ENCODE data around the gene UGGT2. TPM values are rescaled to one million over a fixed set of nuclear protein-coding genes. Genes with fewer than 3 reads are reported as not detected.

Gene UGGT2
- total RNA-seq, 1 experiment from 2014 or later = 34.5 TPM

GRCh38 chr13:95784900-95785290 is 268.3 kb downstream of the UGGT2 start:
- no CpG with 5 or more reads among the region's 3 CpGs for WGBS (ENCODE audit: extremely low coverage, insufficient read length, low lambda C conversion rate)
- Histone ChIP-seq H3K27ac (ENCODE audit: insufficient read length, low read depth, low read length) (no peak overlapping the region), H3K23ac (ENCODE audit: insufficient read length, low read depth, low read length) (no peak overlapping the region), H2AK5ac (ENCODE audit: insufficient read length, low read length) (no peak overlapping the region), H4K91ac (ENCODE audit: insufficient read length, low read depth, low read length) (no peak overlapping the region), H3K79me1 (ENCODE audit: insufficient read depth, low read depth, low read length, poor library complexity, severe bottlenecking) (no peaks in the 10 kb centered on the region), H2AFZ (ENCODE audit: low read length) (no peak overlapping the region), H3K9me3 (ENCODE audit: control insufficient read depth, low read depth, low read length) (no peaks in the 10 kb centered on the region), H4K8ac (replicated peaks; ENCODE audit: insufficient read length, low read depth, low read length) (no peak overlapping the region), H4K20me1 (ENCODE audit: control insufficient read depth, insufficient read depth, insufficient read length) (no peaks in the 10 kb centered on the region), H3K4me1 (ENCODE audit: insufficient read depth, low read length) (no peaks in the 10 kb centered on the region), H3K23me2 (ENCODE audit: insufficient read length, low read depth, low read length, poor library complexity, severe bottlenecking) (no peaks in the 10 kb centered on the region), H2BK12ac (ENCODE audit: insufficient read length, low read depth, low read length) (no peak overlapping the region), H3K79me2 (ENCODE audit: insufficient read depth, low read length) (no peaks in the 10 kb centered on the region), H2BK120ac (ENCODE audit: low read depth, low read length, poor library complexity, severe bottlenecking) (no peak overlapping the region), H2BK20ac (ENCODE audit: low read depth, low read length, poor library complexity, severe bottlenecking) (no peak overlapping the region), H3K14ac (ENCODE audit: insufficient read depth, low read length) (no peak overlapping the region), H3K9ac (ENCODE audit: extremely low read depth, insufficient read length, low read length) (no peak overlapping the region), H3K56ac (ENCODE audit: insufficient read length, low read depth, low read length) (no peak overlapping the region), H3K4me2 (ENCODE audit: insufficient read depth, insufficient read length, low read length) (no peak overlapping the region), H3T11ph (ENCODE audit: low read length) (no peak overlapping the region), H2BK5ac (ENCODE audit: insufficient read length, low read length) (no peak overlapping the region), H3K4ac (ENCODE audit: low read depth, low read length) (no peak overlapping the region), H3K18ac (ENCODE audit: insufficient read length, low read depth, low read length) (no peak overlapping the region), H3K27me3 (ENCODE audit: insufficient read depth, low read length) (no peaks in the 10 kb centered on the region), H2BK15ac (ENCODE audit: low read depth, low read length) (no peak overlapping the region), H4K5ac (ENCODE audit: insufficient read length, low read depth, low read length) (no peak overlapping the region)
- Mint-ChIP-seq H3K27ac (no peak overlapping the region), H3K4me1 (peaks cover 0 to 4% of the 10 kb centered on the region in 2 experiments; a peak in 1 of 4 replicates), H3K9me3 (peaks cover 6 to 8% of the 10 kb centered on the region in 2 experiments; a peak in 4 of 5 replicates), H3K36me3 (ENCODE audit: insufficient read depth in 1 of 3, low read depth in 3 of 3) (peaks cover 15 to 32% (median 18%) of the 10 kb centered on the region in 3 experiments), H3K4me3 (no peak overlapping the region), H3K27me3 (ENCODE audit: low read depth) (no peaks in the 10 kb centered on the region)
- DNase-seq = no peak
- no peak for TF ChIP-seq CTCF (conservative IDR thresholded peaks at IDR 0.05)
